GM12864 (cell line): ENCODE measurements around the gene MBP.

Source experiments
- DNase-seq: peaks from one replicate; pipeline ENCODE4 v3.0.0-alpha.2; 2011; ENCODE audit warnings: low read depth
- H3K4me3 ChIP-seq: 2 replicates; pipeline ENCODE4 v1.5.1; 2011; ENCODE audit warnings: mild to moderate bottlenecking, low read depth, low read length, control low read depth
- CTCF ChIP-seq: IDR thresholded peaks from 2 replicates; pipeline ENCODE4 v1.5.1; 2011; ENCODE audit warnings: low read depth, mild to moderate bottlenecking, moderate library complexity, low read length, control low read depth, inconsistent platforms; ENCODE audit errors: missing control alignments

The MBP gene

GRCh38 chr18:77044866-77045664, 87.5 kb downstream of the MBP start:
- H3K4me3 ChIP-seq: no peak overlapping the region
- no peak for DNase-seq
- TF ChIP-seq CTCF: no peak

- TF ChIP-seq CTCF: no peak
- no peak for DNase-seq
- H3K4me3 ChIP-seq: no peak overlapping the region
Observed at GRCh38 chr18:77043541-77044280, 88.9 kb downstream of the MBP start.

- DNase-seq: no peak
- no peak for TF ChIP-seq CTCF
- H3K4me3 ChIP-seq: no peak overlapping the region
Observed at GRCh38 chr18:77042583-77042982, 90.0 kb downstream of the MBP start.

GRCh38 chr18:77039196-77040130, 93.1 kb downstream of the MBP start:
- no peak for DNase-seq
- TF ChIP-seq CTCF: no peak
- no peak overlapping the region for H3K4me3 ChIP-seq

- no peak overlapping the region for H3K4me3 ChIP-seq
- TF ChIP-seq CTCF: no peak
- DNase-seq: no peak
Observed at GRCh38 chr18:77038182-77038858, 94.3 kb downstream of the MBP start.

- no peak for TF ChIP-seq CTCF
- H3K4me3 ChIP-seq: no peak overlapping the region
- no peak for DNase-seq
Observed at GRCh38 chr18:77037567-77037966, 95.0 kb downstream of the MBP start.
